ENCODE data around the gene AMBP.
"Not testable (repeated sequence)": the region's sequence is repeated elsewhere in the genome, so short reads cannot be mapped to it uniquely, and the experiment has no call there.

The AMBP gene

GRCh38 chr9:114048533-114049415 lies 29.3 kb downstream of the AMBP start:
- TF ChIP-seq CTCF (IDR thresholded peaks at IDR 0.05; ENCODE audit: control insufficient read depth, insufficient read depth, low read depth, low read length, missing control alignments) = no peak
- DNase-seq (ENCODE audit: low read depth) = no peak
- no peak overlapping the region for H3K4me3 ChIP-seq (ENCODE audit: control insufficient read depth, low read depth, low read length)

GRCh38 chr9:114047717-114048116 lies 30.4 kb downstream of the AMBP start:
- no peak overlapping the region for H3K4me3 ChIP-seq (ENCODE audit: control insufficient read depth, low read depth, low read length)
- no peak for DNase-seq (ENCODE audit: low read depth)
- peak; percentile 38 for TF ChIP-seq CTCF (IDR thresholded peaks at IDR 0.05; ENCODE audit: control insufficient read depth, insufficient read depth, low read depth, low read length, missing control alignments)

- no peak overlapping the region for H3K4me3 ChIP-seq (ENCODE audit: control insufficient read depth, low read depth, low read length)
- DNase-seq (ENCODE audit: low read depth) = peak; percentile 7
- no peak for TF ChIP-seq CTCF (IDR thresholded peaks at IDR 0.05; ENCODE audit: control insufficient read depth, insufficient read depth, low read depth, low read length, missing control alignments)
Measured at GRCh38 chr9:114046875-114047274, 31.2 kb downstream of the AMBP start.

- no peak overlapping the region for H3K4me3 ChIP-seq (ENCODE audit: control insufficient read depth, low read depth, low read length)
- no peak for DNase-seq (ENCODE audit: low read depth)
- no peak for TF ChIP-seq CTCF (IDR thresholded peaks at IDR 0.05; ENCODE audit: control insufficient read depth, insufficient read depth, low read depth, low read length, missing control alignments)
Measured at GRCh38 chr9:114046237-114046755, 31.8 kb downstream of the AMBP start.

GRCh38 chr9:114043660-114044059 lies 34.4 kb downstream of the AMBP start:
- DNase-seq (ENCODE audit: low read depth); H3K4me3 ChIP-seq (ENCODE audit: control insufficient read depth, low read depth, low read length): not testable (repeated sequence)

GRCh38 chr9:114039484-114039883 lies 38.6 kb downstream of the AMBP start:
- DNase-seq (ENCODE audit: low read depth) = no peak
- H3K4me3 ChIP-seq (ENCODE audit: control insufficient read depth, low read depth, low read length) = no peak overlapping the region
- no peak for TF ChIP-seq CTCF (IDR thresholded peaks at IDR 0.05; ENCODE audit: control insufficient read depth, insufficient read depth, low read depth, low read length, missing control alignments)

- no peak for DNase-seq (ENCODE audit: low read depth)
- no peak for TF ChIP-seq CTCF (IDR thresholded peaks at IDR 0.05; ENCODE audit: control insufficient read depth, insufficient read depth, low read depth, low read length, missing control alignments)
- H3K4me3 ChIP-seq (ENCODE audit: control insufficient read depth, low read depth, low read length) = no peak overlapping the region
Measured at GRCh38 chr9:114038724-114039313, 39.3 kb downstream of the AMBP start.
